Effector CD8-positive, alpha-beta T cell (primary cell): Measurements from ENCODE around the gene GUCY1A2.

ENCODE experiments used
- DNase-seq: peaks from one replicate; lab custom pipeline; 2025; lab: John Stamatoyannopoulos, UW

GUCY1A2 gene

GRCh38 chr11:106642331-106642730, 375.9 kb downstream of the GUCY1A2 start:
- no peak for DNase-seq

- DNase-seq, result no peak
Observed at GRCh38 chr11:106632283-106632682, 386.0 kb downstream of the GUCY1A2 start.

- DNase-seq, result no peak
Observed at GRCh38 chr11:106627694-106628093, 390.6 kb downstream of the GUCY1A2 start.

GRCh38 chr11:106625566-106625965, 392.7 kb downstream of the GUCY1A2 start:
- DNase-seq, result no peak

GRCh38 chr11:106624377-106624776, 393.9 kb downstream of the GUCY1A2 start:
- DNase-seq, result no peak
